ENCODE data around the gene GJB2. TPM values are rescaled to one million over a fixed set of nuclear protein-coding genes. Genes with fewer than 3 reads are reported as not detected.

Gene GJB2
- total and polyA plus RNA-seq, 2 of the 4 experiments (the other 2 are of a cell fraction) = under 0.01 to 0.17 TPM

DNA sequence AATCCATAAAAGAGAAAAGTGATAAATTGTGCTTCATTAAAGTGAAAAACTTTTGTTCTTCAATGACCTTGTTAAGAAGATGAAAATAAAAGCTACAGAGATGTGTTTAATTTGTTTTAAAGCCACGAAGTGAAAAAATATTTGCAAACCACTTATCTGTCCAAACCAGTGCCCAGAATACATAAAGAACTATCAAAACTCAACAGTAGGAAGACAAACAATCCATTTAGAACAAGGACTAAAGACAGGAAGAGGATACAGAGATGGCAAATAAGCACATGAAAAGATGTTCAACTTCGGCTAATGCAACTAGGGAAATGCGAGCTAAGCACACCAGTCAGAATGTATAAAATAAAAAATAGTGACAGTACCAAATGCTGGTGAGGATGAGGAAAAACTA lies 24.4 kb upstream of the GJB2 start:
- Histone ChIP-seq H3K79me1 (ENCODE audit: low read depth in 1 of 2, low read length in 2 of 2) (no peaks in the 10 kb centered on the region), H2BK5ac (ENCODE audit: low read depth, low read length, poor library complexity, severe bottlenecking) (no peak overlapping the region), H2AFZ (replicated peaks; ENCODE audit: low read length, poor library complexity) (no peak overlapping the region), H4K8ac (ENCODE audit: low read depth in 2 of 2, low read length in 2 of 2) (no peak overlapping the region), H3K23ac (ENCODE audit: low read depth, low read length) (no peak overlapping the region), H4K91ac (ENCODE audit: insufficient read depth, low read depth, low read length) (no peak overlapping the region), H2AK5ac (ENCODE audit: low read depth, low read length) (no peak overlapping the region), H2BK120ac (ENCODE audit: low read depth, low read length) (no peak overlapping the region), H4K5ac (ENCODE audit: low read depth, low read length) (no peak overlapping the region), H2AK9ac (replicated peaks; ENCODE audit: low read depth, low read length, poor library complexity) (no peak overlapping the region), H2BK15ac (ENCODE audit: low read depth, low read length) (no peak overlapping the region), H3K56ac (ENCODE audit: extremely low read depth, insufficient read depth, low read length) (no peak overlapping the region), H3K9me1 (ENCODE audit: insufficient read depth, low read length) (no peaks in the 10 kb centered on the region), H3K27ac (ENCODE audit: insufficient read depth, low read length) (no peak overlapping the region), H3K27me3 (ENCODE audit: control insufficient read depth, insufficient read depth, low read length) (peaks cover 27% of the 10 kb centered on the region), H3K36me3 (ENCODE audit: control insufficient read depth, insufficient read depth, low read length) (no peaks in the 10 kb centered on the region), H3K9me3 (ENCODE audit: control insufficient read depth, insufficient read depth, low read length) (no peaks in the 10 kb centered on the region), H3K18ac (ENCODE audit: low read depth, low read length) (no peak overlapping the region), H3K4me2 (ENCODE audit: low read depth, low read length) (no peak overlapping the region), H3K4me1 (ENCODE audit: control insufficient read depth, insufficient read depth, low read length) (no peaks in the 10 kb centered on the region), H4K20me1 (ENCODE audit: insufficient read depth, low read length) (no peaks in the 10 kb centered on the region), H3K4ac (ENCODE audit: low read depth, low read length) (no peak overlapping the region), H3K4me3 (ENCODE audit: insufficient read depth, low read depth, low read length) (no peak overlapping the region), H3K14ac (replicated peaks; ENCODE audit: low read depth, low read length) (no peak overlapping the region), H3K9ac (ENCODE audit: low read depth, low read length) (no peak overlapping the region), H2BK20ac (ENCODE audit: low read depth, low read length) (no peak overlapping the region)
- TF ChIP-seq POLR2A (IDR thresholded peaks at IDR 0.05; ENCODE audit: low read depth, low read length) (no peak), NFE2L2 (IDR thresholded peaks at IDR 0.05; ENCODE audit: low read depth, low read length) (no peak), RCOR1 (IDR thresholded peaks at IDR 0.05; ENCODE audit: insufficient replicate concordance, low read length) (no peak), MAFK (IDR thresholded peaks at IDR 0.05; ENCODE audit: low read depth, low read length) (no peak), MXI1 (IDR thresholded peaks at IDR 0.05; ENCODE audit: borderline replicate concordance, low read depth, low read length) (no peak), CEBPB (IDR thresholded peaks at IDR 0.05; ENCODE audit: low read depth, low read length) (no peak), FOS (IDR thresholded peaks at IDR 0.05; ENCODE audit: low read depth, low read length) (no peak), RFX5 (IDR thresholded peaks at IDR 0.05; ENCODE audit: low read depth, low read length) (no peak), BHLHE40 (IDR thresholded peaks at IDR 0.05; ENCODE audit: low read depth, low read length) (no peak), SMC3 (IDR thresholded peaks at IDR 0.05; ENCODE audit: low read depth, low read length) (no peak), MAZ (IDR thresholded peaks at IDR 0.05; ENCODE audit: borderline replicate concordance, low read depth, low read length) (no peak), RAD21 (IDR thresholded peaks at IDR 0.05; ENCODE audit: low read length) (no peak), CHD1 (IDR thresholded peaks at IDR 0.05; ENCODE audit: low read depth, low read length) (no peak)
- TF ChIP-seq, protein P1, sequence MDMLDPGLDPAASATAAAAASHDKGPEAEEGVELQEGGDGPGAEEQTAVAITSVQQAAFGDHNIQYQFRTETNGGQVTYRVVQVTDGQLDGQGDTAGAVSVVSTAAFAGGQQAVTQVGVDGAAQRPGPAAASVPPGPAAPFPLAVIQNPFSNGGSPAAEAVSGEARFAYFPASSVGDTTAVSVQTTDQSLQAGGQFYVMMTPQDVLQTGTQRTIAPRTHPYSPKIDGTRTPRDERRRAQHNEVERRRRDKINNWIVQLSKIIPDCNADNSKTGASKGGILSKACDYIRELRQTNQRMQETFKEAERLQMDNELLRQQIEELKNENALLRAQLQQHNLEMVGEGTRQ (IDR thresholded peaks at IDR 0.05; ENCODE audit: low read depth, low read length) = no peak
- TF ChIP-seq, protein P2, sequence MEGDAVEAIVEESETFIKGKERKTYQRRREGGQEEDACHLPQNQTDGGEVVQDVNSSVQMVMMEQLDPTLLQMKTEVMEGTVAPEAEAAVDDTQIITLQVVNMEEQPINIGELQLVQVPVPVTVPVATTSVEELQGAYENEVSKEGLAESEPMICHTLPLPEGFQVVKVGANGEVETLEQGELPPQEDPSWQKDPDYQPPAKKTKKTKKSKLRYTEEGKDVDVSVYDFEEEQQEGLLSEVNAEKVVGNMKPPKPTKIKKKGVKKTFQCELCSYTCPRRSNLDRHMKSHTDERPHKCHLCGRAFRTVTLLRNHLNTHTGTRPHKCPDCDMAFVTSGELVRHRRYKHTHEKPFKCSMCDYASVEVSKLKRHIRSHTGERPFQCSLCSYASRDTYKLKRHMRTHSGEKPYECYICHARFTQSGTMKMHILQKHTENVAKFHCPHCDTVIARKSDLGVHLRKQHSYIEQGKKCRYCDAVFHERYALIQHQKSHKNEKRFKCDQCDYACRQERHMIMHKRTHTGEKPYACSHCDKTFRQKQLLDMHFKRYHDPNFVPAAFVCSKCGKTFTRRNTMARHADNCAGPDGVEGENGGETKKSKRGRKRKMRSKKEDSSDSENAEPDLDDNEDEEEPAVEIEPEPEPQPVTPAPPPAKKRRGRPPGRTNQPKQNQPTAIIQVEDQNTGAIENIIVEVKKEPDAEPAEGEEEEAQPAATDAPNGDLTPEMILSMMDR (conservative IDR thresholded peaks at IDR 0.05; ENCODE audit: low read depth, low read length) = no peak
- TF ChIP-seq, protein P3, sequence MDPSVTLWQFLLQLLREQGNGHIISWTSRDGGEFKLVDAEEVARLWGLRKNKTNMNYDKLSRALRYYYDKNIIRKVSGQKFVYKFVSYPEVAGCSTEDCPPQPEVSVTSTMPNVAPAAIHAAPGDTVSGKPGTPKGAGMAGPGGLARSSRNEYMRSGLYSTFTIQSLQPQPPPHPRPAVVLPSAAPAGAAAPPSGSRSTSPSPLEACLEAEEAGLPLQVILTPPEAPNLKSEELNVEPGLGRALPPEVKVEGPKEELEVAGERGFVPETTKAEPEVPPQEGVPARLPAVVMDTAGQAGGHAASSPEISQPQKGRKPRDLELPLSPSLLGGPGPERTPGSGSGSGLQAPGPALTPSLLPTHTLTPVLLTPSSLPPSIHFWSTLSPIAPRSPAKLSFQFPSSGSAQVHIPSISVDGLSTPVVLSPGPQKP (IDR thresholded peaks at IDR 0.05; ENCODE audit: borderline replicate concordance, low read depth, low read length) = no peak
- in situ Hi-C loops (cut with MboI; ENCODE audit: low sequenced_read_pairs) (no loop called here), intact Hi-C loops (cut with micrococcal nuclease) (no loop called here), dilution Hi-C loops (cut with HindIII; ENCODE audit: low sequenced_read_pairs, unreplicated experiment) (no loop called here)
- WGBS, 2 experiments (ENCODE audit: extremely low coverage in 2 of 2, insufficient read length in 1 of 2) = no CpG with 5 or more reads among the region's 3 CpGs
- ChIA-PET POLR2A (ENCODE audit: unreplicated experiment) (no interaction called here), CTCF (interaction anchor here (0.7 kb wide), 1 partner anchor 12 kb away, joined by 6 read pairs; no protein-coding TSS in a partner anchor)
- DNase-seq (no peak), ATAC-seq (ENCODE audit: low read depth) (no peak)
- BruUV-seq (replicated peaks) = no TSS peak
